Esophagus (tissue), 2 donors: ENCODE results near the gene MTIF2. TPM values are rescaled to one million over a fixed set of nuclear protein-coding genes. Genes with fewer than 3 reads are reported as not detected.
"Not testable (repeated sequence)": the region's sequence is repeated elsewhere in the genome, so short reads cannot be mapped to it uniquely, and the experiment has no call there.

Experiments used
- H3K27ac ChIP-seq, 2 donors: one replicate each; pipeline ENCODE4 v1.5.1; 2013; ENCODE audit warnings: low read depth in 2 of 2, mild to moderate bottlenecking in 2 of 2, inconsistent platforms in 1 of 2, low read length in 1 of 2, moderate library complexity in 1 of 2
- H3K27me3 ChIP-seq, 2 donors: one replicate each; pipeline ENCODE4 v1.6.1; 2013; ENCODE audit warnings: low read length in 2 of 2, control low read depth in 1 of 2, mild to moderate bottlenecking in 1 of 2; ENCODE audit not compliant: insufficient read depth in 2 of 2, control insufficient read depth in 1 of 2
- H3K36me3 ChIP-seq, 2 donors: one replicate each; pipeline ENCODE4 v1.6.1; 2013; ENCODE audit warnings: low read length in 1 of 2; ENCODE audit not compliant: control insufficient read depth in 2 of 2, insufficient read depth in 2 of 2
- H3K4me1 ChIP-seq, 2 donors: one replicate each; pipeline ENCODE4 v1.6.1; 2013; ENCODE audit warnings: low read length in 1 of 2; ENCODE audit not compliant: control insufficient read depth in 2 of 2, insufficient read depth in 2 of 2
- H3K4me3 ChIP-seq, 2 donors: one replicate each; pipeline ENCODE4 v1.5.1; 2013; ENCODE audit warnings: low read length in 2 of 2, mild to moderate bottlenecking in 2 of 2, low read depth in 1 of 2, moderate library complexity in 1 of 2
- H3K9me3 ChIP-seq, 2 donors: one replicate each; pipeline ENCODE4 v1.6.1; 2013; ENCODE audit warnings: mild to moderate bottlenecking in 2 of 2, low read depth in 1 of 2, low read length in 1 of 2, moderate library complexity in 1 of 2; ENCODE audit not compliant: control insufficient read depth in 2 of 2, insufficient read depth in 1 of 2
- WGBS, 2 donors: extraction: QIAGEN DNeasy Blood & Tissue Kit; methylation state at CpG; one replicate each; pipeline ENCODE4 v1.1.7; 2013; 5-methylcytosine and 5-hydroxymethylcytosine counted together
- polyA plus RNA-seq, 2 donors: library from polyadenylated mRNA; stranded (reverse); fragments of 200-250 nt; gene quantifications; one replicate each; pipeline ENCODE4 v1.2.3, GENCODE V29; 2013
- donor health status: healthy with polysubstance abuse.
- donor health status: Bipolar disorder and iron deficiency.

The MTIF2 gene
- polyA plus RNA-seq, 2 donors, result 16.8 to 18.5 TPM

GRCh38 chr2:55223958-55224760 is 44.9 kb downstream of the MTIF2 start:
- H3K4me3 ChIP-seq, result peak overlapping the region in 1 of 2 donors; percentile 89

GRCh38 chr2:55213822-55214221 is 55.2 kb downstream of the MTIF2 start:
- no peak overlapping the region for H3K4me3 ChIP-seq
- H3K4me1 ChIP-seq, result no peaks in the 10 kb centered on the region
- H3K27ac ChIP-seq, result no peak overlapping the region
- no peaks in the 10 kb centered on the region for H3K36me3 ChIP-seq
- H3K9me3 ChIP-seq, result no peaks in the 10 kb centered on the region
- H3K27me3 ChIP-seq, result no peaks in the 10 kb centered on the region

More at GRCh38 chr2:55223958-55224760, 44.9 kb downstream of the MTIF2 start:
- no peaks in the 10 kb centered on the region for H3K27me3 ChIP-seq
- H3K36me3 ChIP-seq, result no peaks in the 10 kb centered on the region
- peak overlapping the region in 1 of 2 donors; percentile 47 for H3K27ac ChIP-seq
- H3K4me1 ChIP-seq, result peaks cover 0 to 2% of the 10 kb centered on the region in 2 donors
- no peaks in the 10 kb centered on the region for H3K9me3 ChIP-seq
- WGBS, 2 donors, result 88% methylated on average over 25 of the region's 25 CpGs

- Histone ChIP-seq H3K4me1 (no peaks in the 10 kb centered on the region), H3K36me3 (no peaks in the 10 kb centered on the region), H3K27me3 (no peaks in the 10 kb centered on the region), H3K4me3 (no peak overlapping the region), H3K27ac (no peak overlapping the region), H3K9me3 (no peaks in the 10 kb centered on the region)
- whole genome bisulfite sequencing, 2 donors, result 98 to 99% methylated on average over 2 of the region's 2 CpGs
Observed at GRCh38 chr2:55204950-55205349, 64.1 kb downstream of the MTIF2 start.

- WGBS, 2 donors, result 97 to 98% methylated on average over 3 of the region's 3 CpGs
Observed at GRCh38 chr2:55204536-55204935, 64.5 kb downstream of the MTIF2 start.

GRCh38 chr2:55200416-55200815 is 68.6 kb downstream of the MTIF2 start:
- Histone ChIP-seq H3K27ac (no peak overlapping the region), H3K36me3 (peaks cover 3 to 5% of the 10 kb centered on the region in 2 donors), H3K9me3 (no peaks in the 10 kb centered on the region), H3K27me3 (no peaks in the 10 kb centered on the region), H3K4me3 (no peak overlapping the region), H3K4me1 (no peaks in the 10 kb centered on the region)
- WGBS, 2 donors, result 92 to 100% methylated on average over 1 of the region's 1 CpG

More at GRCh38 chr2:55204536-55204935, 64.5 kb downstream of the MTIF2 start:
- H3K27me3 ChIP-seq, result no peaks in the 10 kb centered on the region
- H3K4me3 ChIP-seq, result no peak overlapping the region
- no peaks in the 10 kb centered on the region for H3K36me3 ChIP-seq
- H3K9me3 ChIP-seq, result no peaks in the 10 kb centered on the region
- H3K27ac ChIP-seq, result no peak overlapping the region
- no peaks in the 10 kb centered on the region for H3K4me1 ChIP-seq

- no peak overlapping the region for H3K4me3 ChIP-seq
- 96 to 100% methylated on average over 2 of the region's 2 CpGs for WGBS, 2 donors
- H3K27ac ChIP-seq, result no peak overlapping the region
- H3K9me3 ChIP-seq, result no peaks in the 10 kb centered on the region
- H3K4me1 ChIP-seq, result no peaks in the 10 kb centered on the region
- H3K27me3 ChIP-seq, result no peaks in the 10 kb centered on the region
- H3K36me3 ChIP-seq, result peaks cover 3 to 5% of the 10 kb centered on the region in 2 donors
Observed at GRCh38 chr2:55196526-55196925, 72.5 kb downstream of the MTIF2 start.

GRCh38 chr2:55191888-55192287 is 77.1 kb downstream of the MTIF2 start:
- WGBS, 2 donors, result 97 to 100% methylated on average over 2 of the region's 2 CpGs
- H3K27me3 ChIP-seq, H3K4me3 ChIP-seq, H3K9me3 ChIP-seq, H3K36me3 ChIP-seq, H3K4me1 ChIP-seq, H3K27ac ChIP-seq: not testable (repeated sequence)

- H3K4me3 ChIP-seq, H3K36me3 ChIP-seq, H3K4me1 ChIP-seq, H3K27me3 ChIP-seq, H3K9me3 ChIP-seq, H3K27ac ChIP-seq: not testable (repeated sequence)
- WGBS, 2 donors, result 85 to 88% methylated on average over 8 of the region's 8 CpGs
Observed at GRCh38 chr2:55186837-55187236, 82.2 kb downstream of the MTIF2 start.
